ENCODE results near the gene HPDL. TPM values are rescaled to one million over a fixed set of nuclear protein-coding genes. Genes with fewer than 3 reads are reported as not detected.
A peak's percentile ranks its signal among the peaks of the same experiment; 100 is the strongest.

HPDL gene
- total and polyA plus RNA-seq, 2 of the 4 experiments (the other 2 are of a cell fraction): 0.54 to 1.1 TPM

- dilution Hi-C loops (cut with HindIII; ENCODE audit: low sequenced_read_pairs, unreplicated experiment) (no loop called here), intact Hi-C loops (cut with micrococcal nuclease) (loop anchor here (2.0 to 10.0 kb wide), 6 partner anchors 95 to 585 kb away; partner anchors contain the start of genes BTBD19, DYNLT4, PLK3 and RNU5D-1), in situ Hi-C loops (cut with MboI; ENCODE audit: low sequenced_read_pairs) (loop anchor here (5.0 to 10.0 kb wide), 2 partner anchors 290 to 468 kb away; partner anchors contain the start of genes HECTD3 and UROD)
- no TSS peak for BruUV-seq (replicated peaks)
- Histone ChIP-seq H2AFZ (replicated peaks; ENCODE audit: low read length, poor library complexity) (peak overlapping the region; percentile 82), H2BK120ac (ENCODE audit: low read depth, low read length) (0 out of 2 replicates have a peak overlapping the region, but pooled peaks have one; percentile 22), H3K36me3 (ENCODE audit: control insufficient read depth, insufficient read depth, low read length) (no peaks in the 10 kb centered on the region), H3K9me1 (ENCODE audit: insufficient read depth, low read length) (no peaks in the 10 kb centered on the region), H2BK15ac (ENCODE audit: low read depth, low read length) (no peak overlapping the region), H3K4me1 (ENCODE audit: control insufficient read depth, insufficient read depth, low read length) (peaks cover 4% of the 10 kb centered on the region; the same call in 1 of the 2 replicates), H3K4me2 (ENCODE audit: low read depth, low read length) (peak overlapping the region; percentile 70; the same call in 1 of the 2 replicates), H3K18ac (ENCODE audit: low read depth, low read length) (no peak overlapping the region; the same call in 1 of the 2 replicates), H3K9ac (ENCODE audit: low read depth, low read length) (peak overlapping the region; percentile 68; the same call in 1 of the 2 replicates), H3K56ac (ENCODE audit: extremely low read depth, insufficient read depth, low read length) (no peak overlapping the region), H2AK5ac (ENCODE audit: low read depth, low read length) (peak overlapping the region; percentile 82), H4K91ac (ENCODE audit: insufficient read depth, low read depth, low read length) (peak overlapping the region; percentile 74; the same call in 1 of the 2 replicates), H3K14ac (replicated peaks; ENCODE audit: low read depth, low read length) (peak overlapping the region; percentile 82), H3K4me3 (ENCODE audit: insufficient read depth, low read depth, low read length) (no peak overlapping the region), H2AK9ac (replicated peaks; ENCODE audit: low read depth, low read length, poor library complexity) (peak overlapping the region; percentile 85), H3K27ac (ENCODE audit: insufficient read depth, low read length) (no peak overlapping the region), H4K20me1 (ENCODE audit: insufficient read depth, low read length) (no peaks in the 10 kb centered on the region), H3K23ac (ENCODE audit: low read depth, low read length) (peak overlapping the region; percentile 4; the same call in 1 of the 2 replicates), H4K8ac (ENCODE audit: low read depth in 2 of 2, low read length in 2 of 2) (peak overlapping the region; percentile 94 to 97), H2BK20ac (ENCODE audit: low read depth, low read length) (no peak overlapping the region), H3K9me3 (ENCODE audit: control insufficient read depth, insufficient read depth, low read length) (no peaks in the 10 kb centered on the region), H4K5ac (ENCODE audit: low read depth, low read length) (no peak overlapping the region; the same call in 1 of the 2 replicates), H3K27me3 (ENCODE audit: control insufficient read depth, insufficient read depth, low read length) (no peaks in the 10 kb centered on the region), H3K4ac (ENCODE audit: low read depth, low read length) (peak overlapping the region; percentile 91), H2BK5ac (ENCODE audit: low read depth, low read length, poor library complexity, severe bottlenecking) (no peak overlapping the region), H3K79me1 (ENCODE audit: low read depth in 1 of 2, low read length in 2 of 2) (peaks cover 0 to 11% of the 10 kb centered on the region in 2 experiments; a peak in 2 of 4 replicates)
- 97% methylated on average over 5 of the region's 16 CpGs; no CpG with 5 or more reads in 1 of the 2 experiments for whole genome bisulfite sequencing, 2 experiments (ENCODE audit: extremely low coverage in 2 of 2, insufficient read length in 1 of 2)
- CTCF ChIA-PET: interaction anchor here (2.3 to 7.2 kb wide), 2 partner anchors 284 to 288 kb away, joined by 17 to 53 read pairs; no protein-coding TSS in a partner anchor
- POLR2A ChIA-PET (ENCODE audit: unreplicated experiment): interaction anchor here (1.0 to 1.1 kb wide), 3 partner anchors 289 to 503 kb away, joined by 3 to 7 read pairs (median 6); partner anchors contain the start of genes HECTD3, PLK3 and UROD
- TF ChIP-seq FOS (IDR thresholded peaks at IDR 0.05; ENCODE audit: low read depth, low read length): no peak
- no peak for TF ChIP-seq CHD1 (IDR thresholded peaks at IDR 0.05; ENCODE audit: low read depth, low read length)
- no peak for TF ChIP-seq USF2 (IDR thresholded peaks at IDR 0.05; ENCODE audit: low read depth, low read length)
- TF ChIP-seq CEBPB (IDR thresholded peaks at IDR 0.05; ENCODE audit: low read depth, low read length): no peak
- TF ChIP-seq RFX5 (IDR thresholded peaks at IDR 0.05; ENCODE audit: low read depth, low read length): no peak
- TF ChIP-seq MXI1 (IDR thresholded peaks at IDR 0.05; ENCODE audit: borderline replicate concordance, low read depth, low read length): no peak
- no peak for TF ChIP-seq MAZ (IDR thresholded peaks at IDR 0.05; ENCODE audit: borderline replicate concordance, low read depth, low read length)
- no peak for ATAC-seq (ENCODE audit: low read depth)
- no peak for DNase-seq
These were observed 24.1 kb upstream of the HPDL start for GRCh38 chr1:45302505-45303150.

Data from IMR-90 (cell line).